GM12892 (cell line): ENCODE data around the gene XPO6. TPM values are rescaled to one million over a fixed set of nuclear protein-coding genes. Genes with fewer than 3 reads are reported as not detected.
"Not testable (repeated sequence)": the region's sequence is repeated elsewhere in the genome, so short reads cannot be mapped to it uniquely, and the experiment has no call there.

ENCODE experiments used
- DNase-seq: peaks from one replicate; pipeline ENCODE4 v3.0.0; 2011; ENCODE audit not compliant: insufficient read length
- FAIRE-seq: peaks from 2 replicates; lab custom pipeline; 2011; peaks lifted over from hg19 to GRCh38; lab: Jason Lieb, UNC
- POLR2A ChIP-seq: IDR thresholded peaks from 2 replicates; pipeline ENCODE4 v1.6.1; 2011; ENCODE audit warnings: low read depth, low read length, control low read depth
- POLR2AphosphoS5 ChIP-seq: IDR thresholded peaks from 2 replicates; pipeline ENCODE4 v1.6.1; 2011; ENCODE audit warnings: low read depth, low read length, control low read depth
- TAF1 ChIP-seq: IDR thresholded peaks from 2 replicates; pipeline ENCODE4 v1.6.1; 2011; ENCODE audit warnings: low read depth, mild to moderate bottlenecking, control low read depth, low read length, borderline replicate concordance
- polyA plus RNA-seq: library from polyadenylated mRNA; unstranded; fragments of >200 nt; gene quantifications from one replicate; pipeline ENCODE4 v1.2.1, GENCODE V29; 2012; ENCODE audit warnings: missing spikeins, inconsistent platforms; ENCODE audit not compliant: missing spikeins

Gene XPO6
- polyA plus RNA-seq = 87.5 TPM

DNA sequence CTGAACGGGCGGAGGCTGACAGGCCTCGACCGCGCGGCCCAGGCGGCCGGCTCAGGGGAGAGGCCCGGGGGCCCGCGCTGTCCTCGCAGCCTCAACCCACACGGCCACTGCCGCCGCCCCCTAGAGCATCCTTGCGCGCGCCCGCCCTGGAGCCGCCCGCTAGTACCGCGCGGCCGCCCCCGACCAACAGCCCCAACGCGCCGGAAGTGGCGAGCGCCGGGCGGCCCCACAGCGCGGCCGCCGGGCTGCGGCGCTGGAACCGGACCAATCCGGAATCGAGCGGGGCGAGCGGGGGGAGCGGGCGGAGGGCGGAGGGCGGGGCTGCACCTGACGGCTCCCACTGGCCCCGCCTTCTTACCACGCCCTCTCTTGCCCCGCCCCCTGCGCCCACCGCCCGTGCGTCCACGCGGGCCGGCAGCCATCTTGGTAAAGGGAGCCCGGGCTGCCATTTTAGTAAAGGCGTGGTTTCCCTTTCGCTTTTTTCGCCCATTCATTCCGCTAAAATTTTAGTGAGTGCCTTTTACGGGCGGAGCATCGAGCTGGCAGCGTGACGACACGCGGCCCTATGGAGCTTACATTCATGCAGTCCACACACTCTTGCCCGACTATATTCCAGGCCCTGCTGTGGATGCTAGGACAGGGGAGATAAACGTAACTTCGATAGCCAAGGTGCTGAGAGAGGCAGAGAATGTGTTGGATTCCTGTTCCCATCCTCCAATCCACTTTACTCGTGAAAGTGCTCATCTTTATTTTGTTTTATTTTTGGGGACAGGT is at the start of gene XPO6:
XPO6 (minus strand) TSS at position 208 of the 774 bp plus-strand sequence. CDS start 597 bp downstream, outside the sequence.
- FAIRE-seq = peak; percentile 83

GRCh38 chr16:28260193-28260592 is 48.4 kb upstream of the XPO6 start:
- FAIRE-seq (no peak), DNase-seq (no peak)
- TF ChIP-seq POLR2AphosphoS5 (no peak), TAF1 (no peak), POLR2A (no peak)

More for the DNA sequence above, at the start of gene XPO6:
- peak; percentile 87 for DNase-seq
- no peak for TF ChIP-seq POLR2AphosphoS5
- peak; percentile 76; the same call in 1 of the 2 replicates for TF ChIP-seq POLR2A
- peak; percentile 63; the same call in 1 of the 2 replicates for TF ChIP-seq TAF1

GRCh38 chr16:28259781-28260150 is 48.0 kb upstream of the XPO6 start:
- DNase-seq = no peak
- no peak for FAIRE-seq
- TF ChIP-seq TAF1 (no peak), POLR2AphosphoS5 (no peak)

DNA sequence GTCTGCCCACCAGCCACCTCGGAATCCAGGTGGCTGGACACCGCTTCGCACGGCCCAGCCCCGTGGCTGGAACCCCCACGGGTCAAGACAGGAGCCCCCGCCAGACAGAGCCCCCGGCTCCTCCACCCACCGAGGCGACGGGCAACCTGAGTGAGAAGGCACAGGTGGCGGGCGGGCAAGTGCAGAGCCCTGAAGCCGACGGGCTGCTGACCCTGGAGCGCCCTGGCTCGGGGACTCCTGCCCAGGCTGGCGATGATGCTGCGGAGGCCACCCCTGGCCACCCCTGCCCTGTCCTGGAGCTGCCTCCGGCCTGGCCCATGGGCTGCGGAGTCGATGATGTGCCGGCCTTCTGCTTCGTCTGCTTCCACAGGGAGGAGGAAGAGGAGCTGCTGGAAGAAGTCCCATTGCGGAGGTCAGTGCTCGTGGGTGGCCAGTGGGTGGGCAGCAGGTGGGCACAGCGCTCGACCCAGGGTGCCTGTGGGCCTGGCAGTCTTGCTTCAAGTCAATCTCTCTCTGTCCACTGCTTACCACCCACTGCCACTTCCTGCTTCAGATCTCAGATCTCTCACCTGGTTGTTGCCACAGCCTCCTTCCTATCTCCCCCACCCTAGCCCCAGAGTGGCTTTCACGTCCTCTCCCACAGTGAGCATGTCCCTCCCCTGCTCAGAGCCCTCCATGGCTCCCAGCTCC is 47.5 kb upstream of the XPO6 start:
- TF ChIP-seq POLR2A = no peak
- no peak for TF ChIP-seq POLR2AphosphoS5
- no peak for TF ChIP-seq TAF1
- FAIRE-seq (no peak), DNase-seq (no peak)

DNA sequence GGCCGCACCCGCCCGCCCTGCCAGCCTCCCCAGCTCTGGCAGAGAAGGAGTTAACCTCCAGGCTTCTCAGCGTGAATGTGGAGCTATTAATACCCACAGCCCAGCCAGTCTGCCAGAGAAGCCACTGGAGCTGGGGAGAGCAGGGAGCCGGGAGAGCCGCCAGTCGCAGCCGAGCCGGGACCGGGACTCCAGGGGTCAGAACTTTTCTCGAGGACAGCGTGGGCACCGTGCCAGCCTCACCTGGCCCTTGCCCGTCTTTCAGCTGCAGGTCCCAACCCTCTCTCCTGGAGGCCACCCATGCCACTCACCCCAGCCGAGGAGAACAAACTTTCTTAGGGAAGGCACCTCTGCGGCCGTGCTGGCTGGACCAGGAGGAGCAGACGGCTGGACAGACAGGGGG is 46.8 kb upstream of the XPO6 start:
- FAIRE-seq (no peak), DNase-seq (no peak)
- no peak for TF ChIP-seq POLR2AphosphoS5
- no peak for TF ChIP-seq TAF1
- TF ChIP-seq POLR2A = no peak

- FAIRE-seq (no peak), DNase-seq (no peak)
- TF ChIP-seq POLR2A (no peak), POLR2AphosphoS5 (no peak), TAF1 (no peak)
Observed at GRCh38 chr16:28257256-28257655, 45.5 kb upstream of the XPO6 start.

- no peak for FAIRE-seq
- TF ChIP-seq POLR2AphosphoS5 (no peak), TAF1 (no peak), POLR2A (no peak)
- DNase-seq = no peak
Observed at GRCh38 chr16:28255838-28256237, 44.1 kb upstream of the XPO6 start.

DNA sequence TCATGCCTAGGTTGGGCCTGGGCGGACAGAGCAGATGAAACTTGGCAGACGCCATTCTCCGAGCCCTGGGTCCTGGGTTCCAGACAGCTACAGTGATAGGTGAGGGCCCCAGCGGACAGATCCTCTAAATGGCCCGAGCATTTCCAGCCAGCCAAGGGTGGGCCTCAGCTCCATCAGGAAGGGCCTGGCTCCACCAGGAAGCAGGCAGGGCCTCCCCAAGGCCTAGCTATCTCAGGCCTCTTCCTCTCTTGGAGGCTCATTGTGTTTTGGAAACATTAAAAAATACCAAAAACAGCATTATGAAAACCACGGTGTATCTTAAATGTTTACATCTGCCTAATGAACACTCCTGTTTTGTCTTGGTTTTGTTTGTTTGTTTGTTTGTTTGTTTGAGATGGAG is 42.4 kb upstream of the XPO6 start:
- TF ChIP-seq TAF1 (no peak), POLR2A (no peak), POLR2AphosphoS5 (no peak)

DNA sequence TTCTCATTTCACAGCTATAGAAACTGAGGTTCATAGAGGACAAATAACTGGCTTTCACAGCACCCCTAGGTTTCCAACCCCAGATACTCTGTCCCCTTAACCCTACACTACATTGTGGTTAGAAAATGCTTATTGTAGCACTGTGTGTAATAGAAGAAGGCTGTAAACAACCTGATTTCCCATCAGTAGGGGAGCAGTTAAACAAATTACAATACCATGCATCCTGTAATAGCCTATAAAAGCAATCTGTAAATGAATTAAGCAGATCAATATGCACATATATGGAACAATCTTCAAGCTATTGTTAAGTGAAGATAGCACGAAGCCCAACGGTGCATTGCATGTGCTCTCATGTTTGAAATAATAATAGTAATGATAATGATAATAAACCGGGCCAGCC is 39.2 kb upstream of the XPO6 start:
- FAIRE-seq (no peak), DNase-seq (no peak)
- no peak for TF ChIP-seq TAF1
- TF ChIP-seq POLR2A = no peak

More for the DNA sequence above, 42.4 kb upstream of the XPO6 start:
- FAIRE-seq (no peak), DNase-seq (no peak)

- not testable (repeated sequence) for FAIRE-seq, DNase-seq
Observed at GRCh38 chr16:28249483-28249882, 37.7 kb upstream of the XPO6 start.

GRCh38 chr16:28241924-28242323 is 30.2 kb upstream of the XPO6 start:
- DNase-seq = no peak
- FAIRE-seq = no peak
- TF ChIP-seq TAF1 (no peak), POLR2AphosphoS5 (no peak), POLR2A (no peak)

- DNase-seq = no peak
- no peak for FAIRE-seq
- TF ChIP-seq POLR2AphosphoS5 (no peak), TAF1 (no peak), POLR2A (no peak)
Observed at GRCh38 chr16:28237754-28238357, 26.1 kb upstream of the XPO6 start.

DNA sequence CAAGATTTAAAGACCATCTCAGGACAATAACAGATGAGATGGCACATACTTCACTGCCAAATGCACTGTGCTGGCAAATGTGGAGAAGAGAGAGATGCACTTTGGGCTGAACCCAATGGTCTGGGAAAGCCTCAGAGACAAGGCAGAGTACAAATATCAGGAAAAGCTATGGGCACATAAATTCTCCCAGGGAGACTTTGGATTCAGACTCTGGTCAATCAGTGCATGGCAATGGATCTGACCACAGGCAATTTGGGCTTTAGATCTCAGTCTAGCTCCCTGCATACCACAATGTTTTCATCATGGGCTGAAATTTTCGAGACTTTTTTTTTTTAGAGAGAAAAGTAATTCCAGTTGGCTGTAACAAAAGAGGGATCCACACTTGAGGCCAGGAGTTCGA is 20.0 kb upstream of the XPO6 start:
- FAIRE-seq (no peak), DNase-seq (no peak)
- TF ChIP-seq POLR2AphosphoS5 = no peak
- TF ChIP-seq POLR2A = no peak
- no peak for TF ChIP-seq TAF1

DNA sequence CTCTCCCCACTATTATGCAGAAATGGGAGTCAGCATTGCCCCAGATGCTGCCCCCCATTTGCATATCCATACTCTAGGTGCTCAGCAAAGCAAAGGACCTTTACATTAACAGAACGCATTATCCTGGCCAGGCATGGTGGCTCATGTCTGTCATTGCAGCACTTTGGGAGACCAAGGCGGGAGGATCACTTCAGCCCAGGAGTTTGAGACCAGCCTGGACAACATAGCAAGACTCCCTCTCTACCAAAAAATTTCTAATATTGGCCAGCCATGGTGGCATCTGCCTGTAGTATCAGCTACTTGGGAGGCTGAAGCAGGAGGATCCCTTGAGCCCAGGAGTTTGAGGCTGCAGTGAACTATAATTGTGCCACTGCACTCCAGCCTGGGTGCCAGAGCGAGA is 12.1 kb upstream of the XPO6 start:
- not testable (repeated sequence) for FAIRE-seq, DNase-seq

GRCh38 chr16:28219777-28220176 is 8.0 kb upstream of the XPO6 start:
- DNase-seq, FAIRE-seq: not testable (repeated sequence)
